Measurements from ENCODE around the gene ZKSCAN5. TPM values are rescaled to one million over a fixed set of nuclear protein-coding genes. Genes with fewer than 3 reads are reported as not detected.

ZKSCAN5 gene
- total and polyA plus RNA-seq, 2 of the 8 experiments (the other 6 are each of a cell fraction or from before 2014, with no cell fraction given), result 5.3 to 13.5 TPM

DNA sequence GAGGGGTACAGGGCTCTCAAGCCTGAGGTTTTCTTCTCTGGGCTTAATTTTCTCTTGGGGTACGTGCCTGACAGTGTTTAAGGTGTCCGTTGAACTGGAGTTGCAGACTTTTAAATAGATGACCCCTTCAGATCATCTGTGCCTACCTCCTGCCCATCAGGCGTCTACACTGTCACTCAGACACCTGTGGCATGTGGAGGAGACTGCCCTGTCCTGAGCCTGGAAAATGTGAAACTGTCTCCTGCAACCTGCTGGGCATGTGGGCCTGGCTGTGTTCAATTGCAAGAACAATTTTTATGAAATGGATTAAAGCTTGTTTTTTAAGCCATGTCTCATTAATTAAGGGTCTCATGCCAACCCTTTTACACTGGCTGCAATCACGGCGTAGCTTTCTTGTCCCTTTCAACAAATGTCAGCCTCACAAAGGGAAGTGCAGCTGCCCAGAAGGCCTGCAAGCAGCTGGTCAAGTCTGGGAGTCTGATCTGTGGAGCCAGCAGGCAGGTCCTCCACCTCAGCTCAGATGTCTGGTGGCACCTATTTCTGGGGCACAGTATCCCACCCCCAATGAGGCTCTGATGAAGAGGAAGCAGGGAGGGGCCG lies 47.3 kb upstream of the ZKSCAN5 start (continued):
- no peak for TF ChIP-seq RNF2 (IDR thresholded peaks at IDR 0.05; ENCODE audit: borderline replicate concordance, low read depth, low read length, missing control alignments, poor library complexity, severe bottlenecking)
